ENCODE data around the gene FZR1. TPM values are rescaled to one million over a fixed set of nuclear protein-coding genes. Genes with fewer than 3 reads are reported as not detected.

The FZR1 gene
- total and polyA plus RNA-seq, 2 of the 8 experiments (the other 6 are each of a cell fraction or from before 2014, with no cell fraction given): 21.6 to 35.5 TPM

DNA sequence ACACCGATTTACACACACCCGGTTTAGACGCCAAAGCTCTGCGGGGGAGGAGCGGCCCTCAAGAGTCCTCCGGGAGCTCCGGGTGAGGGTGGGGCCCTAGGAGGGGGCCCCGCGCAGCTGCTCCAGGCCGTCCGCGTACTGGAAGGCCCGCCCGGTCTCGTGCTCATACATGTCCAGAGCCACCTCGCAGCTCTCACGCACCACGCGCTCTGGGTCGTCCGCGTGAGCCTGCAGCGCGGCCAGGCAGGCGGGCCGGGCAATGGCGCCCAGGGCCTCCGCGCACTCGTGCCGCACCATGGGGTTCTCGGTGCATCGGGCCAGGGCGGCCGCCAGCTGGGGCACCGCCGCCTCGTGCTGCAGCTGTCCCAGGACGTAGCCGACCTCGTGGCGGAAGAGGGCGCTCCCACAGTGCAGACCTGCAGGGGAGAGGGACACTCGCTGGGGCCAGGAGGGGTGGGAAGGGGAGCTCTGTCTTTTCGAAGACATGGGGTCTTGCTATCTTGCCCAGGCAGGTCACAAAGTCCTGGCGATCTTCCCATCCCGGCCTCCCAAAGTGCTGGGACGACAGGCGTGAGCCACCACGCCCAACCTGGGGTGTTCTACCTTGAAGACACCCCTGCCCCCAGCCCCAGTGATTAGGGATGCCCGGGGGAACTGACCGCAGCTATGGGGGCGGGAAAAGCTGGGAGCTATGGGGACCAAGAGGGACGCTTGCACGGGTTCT, 14.6 kb upstream of the FZR1 start (continued):
- TF ChIP-seq TAF7 (optimal IDR thresholded peaks at IDR 0.05; ENCODE audit: borderline replicate concordance, low read depth, low read length) (no peak), SAP30 (IDR thresholded peaks at IDR 0.05; ENCODE audit: insufficient read depth, insufficient replicate concordance, low read length) (no peak), HDAC6 (IDR thresholded peaks at IDR 0.05; ENCODE audit: low read depth, low read length) (no peak), POU5F1 (IDR thresholded peaks at IDR 0.05; ENCODE audit: low read depth, low read length) (no peak), MAFK (IDR thresholded peaks at IDR 0.05; ENCODE audit: low read depth, low read length) (no peak)
